ENCODE results near the gene KLK1.

- TF ChIP-seq CTCF (IDR thresholded peaks at IDR 0.05 in 2 of 3, conservative IDR thresholded peaks at IDR 0.05 in 1 of 3; ENCODE audit: control insufficient read depth in 2 of 3, extremely low read depth in 1 of 3, insufficient read depth in 1 of 3, low read depth in 3 of 3, low read length in 3 of 3) (no peak), TCF7 (IDR thresholded peaks at IDR 0.05; ENCODE audit: borderline replicate concordance) (no peak), SREBF2 (IDR thresholded peaks at IDR 0.05; ENCODE audit: low read length) (no peak), GABPA (IDR thresholded peaks at IDR 0.05; ENCODE audit: low read depth) (no peak), EZH2 (IDR thresholded peaks at IDR 0.05; ENCODE audit: borderline replicate concordance, control insufficient read depth, low read depth, low read length) (no peak), POLR2A (IDR thresholded peaks at IDR 0.05; ENCODE audit: low read depth, low read length) (no peak), STAT1 (conservative IDR thresholded peaks at IDR 0.05) (no peak), POLR2AphosphoS2 (IDR thresholded peaks at IDR 0.05; ENCODE audit: low read depth, low read length) (no peak), NKRF (conservative IDR thresholded peaks at IDR 0.05) (no peak), POLR2AphosphoS5 (IDR thresholded peaks at IDR 0.05; ENCODE audit: low read length) (no peak), NFYB (IDR thresholded peaks at IDR 0.05; ENCODE audit: insufficient read depth, low read depth, low read length) (no peak)
- TF ChIP-seq, protein P1, sequence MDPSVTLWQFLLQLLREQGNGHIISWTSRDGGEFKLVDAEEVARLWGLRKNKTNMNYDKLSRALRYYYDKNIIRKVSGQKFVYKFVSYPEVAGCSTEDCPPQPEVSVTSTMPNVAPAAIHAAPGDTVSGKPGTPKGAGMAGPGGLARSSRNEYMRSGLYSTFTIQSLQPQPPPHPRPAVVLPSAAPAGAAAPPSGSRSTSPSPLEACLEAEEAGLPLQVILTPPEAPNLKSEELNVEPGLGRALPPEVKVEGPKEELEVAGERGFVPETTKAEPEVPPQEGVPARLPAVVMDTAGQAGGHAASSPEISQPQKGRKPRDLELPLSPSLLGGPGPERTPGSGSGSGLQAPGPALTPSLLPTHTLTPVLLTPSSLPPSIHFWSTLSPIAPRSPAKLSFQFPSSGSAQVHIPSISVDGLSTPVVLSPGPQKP (IDR thresholded peaks at IDR 0.05; ENCODE audit: low read depth, low read length): no peak
- TF ChIP-seq, protein P2, sequence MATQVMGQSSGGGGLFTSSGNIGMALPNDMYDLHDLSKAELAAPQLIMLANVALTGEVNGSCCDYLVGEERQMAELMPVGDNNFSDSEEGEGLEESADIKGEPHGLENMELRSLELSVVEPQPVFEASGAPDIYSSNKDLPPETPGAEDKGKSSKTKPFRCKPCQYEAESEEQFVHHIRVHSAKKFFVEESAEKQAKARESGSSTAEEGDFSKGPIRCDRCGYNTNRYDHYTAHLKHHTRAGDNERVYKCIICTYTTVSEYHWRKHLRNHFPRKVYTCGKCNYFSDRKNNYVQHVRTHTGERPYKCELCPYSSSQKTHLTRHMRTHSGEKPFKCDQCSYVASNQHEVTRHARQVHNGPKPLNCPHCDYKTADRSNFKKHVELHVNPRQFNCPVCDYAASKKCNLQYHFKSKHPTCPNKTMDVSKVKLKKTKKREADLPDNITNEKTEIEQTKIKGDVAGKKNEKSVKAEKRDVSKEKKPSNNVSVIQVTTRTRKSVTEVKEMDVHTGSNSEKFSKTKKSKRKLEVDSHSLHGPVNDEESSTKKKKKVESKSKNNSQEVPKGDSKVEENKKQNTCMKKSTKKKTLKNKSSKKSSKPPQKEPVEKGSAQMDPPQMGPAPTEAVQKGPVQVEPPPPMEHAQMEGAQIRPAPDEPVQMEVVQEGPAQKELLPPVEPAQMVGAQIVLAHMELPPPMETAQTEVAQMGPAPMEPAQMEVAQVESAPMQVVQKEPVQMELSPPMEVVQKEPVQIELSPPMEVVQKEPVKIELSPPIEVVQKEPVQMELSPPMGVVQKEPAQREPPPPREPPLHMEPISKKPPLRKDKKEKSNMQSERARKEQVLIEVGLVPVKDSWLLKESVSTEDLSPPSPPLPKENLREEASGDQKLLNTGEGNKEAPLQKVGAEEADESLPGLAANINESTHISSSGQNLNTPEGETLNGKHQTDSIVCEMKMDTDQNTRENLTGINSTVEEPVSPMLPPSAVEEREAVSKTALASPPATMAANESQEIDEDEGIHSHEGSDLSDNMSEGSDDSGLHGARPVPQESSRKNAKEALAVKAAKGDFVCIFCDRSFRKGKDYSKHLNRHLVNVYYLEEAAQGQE (IDR thresholded peaks at IDR 0.05; ENCODE audit: low read depth, low read length): no peak
- TF ChIP-seq, protein P3, sequence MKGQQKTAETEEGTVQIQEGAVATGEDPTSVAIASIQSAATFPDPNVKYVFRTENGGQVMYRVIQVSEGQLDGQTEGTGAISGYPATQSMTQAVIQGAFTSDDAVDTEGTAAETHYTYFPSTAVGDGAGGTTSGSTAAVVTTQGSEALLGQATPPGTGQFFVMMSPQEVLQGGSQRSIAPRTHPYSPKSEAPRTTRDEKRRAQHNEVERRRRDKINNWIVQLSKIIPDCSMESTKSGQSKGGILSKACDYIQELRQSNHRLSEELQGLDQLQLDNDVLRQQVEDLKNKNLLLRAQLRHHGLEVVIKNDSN (IDR thresholded peaks at IDR 0.05; ENCODE audit: borderline replicate concordance, extremely low read length, insufficient read depth, low read depth, low read length): no peak
These were observed at the start of gene KLK1 for GRCh38 chr19:50823389-50824042.
